ENCODE results near the gene PMVK. TPM values are rescaled to one million over a fixed set of nuclear protein-coding genes. Genes with fewer than 3 reads are reported as not detected.

Gene PMVK
- total RNA-seq, 3 donors from 2014 or later (not counting 1 experiment from before 2014, with no cell fraction given): 9.0 to 12.1 (median 11.0) TPM

GRCh38 chr1:154945160-154945961 lies 8.8 kb upstream of the PMVK start:
- no peaks in the 10 kb centered on the region for H3K9me3 ChIP-seq (ENCODE audit: control insufficient read depth, insufficient read depth, low read length)
- H3K27me3 Mint-ChIP-seq (ENCODE audit: low read depth in 2 of 2): no peaks in the 10 kb centered on the region
- no peaks in the 10 kb centered on the region for H3K9me3 Mint-ChIP-seq
- peaks cover 40% of the 10 kb centered on the region for H3K36me3 ChIP-seq (ENCODE audit: control insufficient read depth, insufficient read depth, low read length)
- no peaks in the 10 kb centered on the region for H3K27me3 ChIP-seq (ENCODE audit: control insufficient read depth, insufficient read depth, low read length)
- DNase-seq (no peak), ATAC-seq (no peak)
- intact Hi-C loops (cut with micrococcal nuclease): no loop called here
- H3K4me1 Mint-ChIP-seq: peaks cover 4 to 25% of the 10 kb centered on the region in 2 donors
- H3K27ac Mint-ChIP-seq: peak overlapping the region in 1 of 2 donors; percentile 25
- no peaks in the 10 kb centered on the region for H3K36me3 Mint-ChIP-seq
- no peak overlapping the region for H3K4me3 Mint-ChIP-seq
- no peak overlapping the region for H3K4me3 ChIP-seq (ENCODE audit: low read length)
- TF ChIP-seq CTCF (IDR thresholded peaks at IDR 0.05): no peak
- 88% methylated on average over 15 of the region's 15 CpGs for WGBS (ENCODE audit: insufficient coverage)
- peaks cover 46% of the 10 kb centered on the region for H3K4me1 ChIP-seq (ENCODE audit: control insufficient read depth, insufficient read depth, low read length)
- no peak overlapping the region for H3K27ac ChIP-seq (ENCODE audit: low read length)

GRCh38 chr1:154944401-154945159 lies 8.1 kb upstream of the PMVK start:
- Histone ChIP-seq H3K27ac (ENCODE audit: low read length) (no peak overlapping the region), H3K27me3 (ENCODE audit: control insufficient read depth, insufficient read depth, low read length) (no peaks in the 10 kb centered on the region), H3K9me3 (ENCODE audit: control insufficient read depth, insufficient read depth, low read length) (no peaks in the 10 kb centered on the region), H3K36me3 (ENCODE audit: control insufficient read depth, insufficient read depth, low read length) (peaks cover 39% of the 10 kb centered on the region), H3K4me1 (ENCODE audit: control insufficient read depth, insufficient read depth, low read length) (peaks cover 49% of the 10 kb centered on the region), H3K4me3 (ENCODE audit: low read length) (no peak overlapping the region)
- DNase-seq (no peak), ATAC-seq (no peak)
- Mint-ChIP-seq H3K4me1 (peaks cover 4 to 28% of the 10 kb centered on the region in 2 donors), H3K9me3 (no peaks in the 10 kb centered on the region), H3K36me3 (no peaks in the 10 kb centered on the region), H3K27ac (peak overlapping the region in 1 of 2 donors; percentile 73), H3K27me3 (ENCODE audit: low read depth in 2 of 2) (no peaks in the 10 kb centered on the region), H3K4me3 (no peak overlapping the region)
- 65% methylated on average over 9 of the region's 9 CpGs for WGBS (ENCODE audit: insufficient coverage)
- intact Hi-C loops (cut with micrococcal nuclease): no loop called here
- TF ChIP-seq CTCF (IDR thresholded peaks at IDR 0.05): no peak

GRCh38 chr1:154943649-154944400 lies 7.3 kb upstream of the PMVK start:
- no peaks in the 10 kb centered on the region for H3K36me3 Mint-ChIP-seq
- Histone ChIP-seq H3K9me3 (ENCODE audit: control insufficient read depth, insufficient read depth, low read length) (no peaks in the 10 kb centered on the region), H3K4me3 (ENCODE audit: low read length) (no peak overlapping the region), H3K36me3 (ENCODE audit: control insufficient read depth, insufficient read depth, low read length) (peaks cover 38% of the 10 kb centered on the region), H3K27me3 (ENCODE audit: control insufficient read depth, insufficient read depth, low read length) (no peaks in the 10 kb centered on the region), H3K27ac (ENCODE audit: low read length) (peak overlapping the region; percentile 11), H3K4me1 (ENCODE audit: control insufficient read depth, insufficient read depth, low read length) (peaks cover 49% of the 10 kb centered on the region)
- TF ChIP-seq CTCF (IDR thresholded peaks at IDR 0.05): peak; percentile 46
- H3K27ac Mint-ChIP-seq: peak overlapping the region; percentile 22 to 73
- 33% methylated on average over 6 of the region's 6 CpGs for WGBS (ENCODE audit: insufficient coverage)
- peak in 1 of 2 donors; percentile 75 for DNase-seq
- H3K4me1 Mint-ChIP-seq: peaks cover 4 to 32% of the 10 kb centered on the region in 2 donors
- no peaks in the 10 kb centered on the region for H3K27me3 Mint-ChIP-seq (ENCODE audit: low read depth in 2 of 2)
- no peak overlapping the region for H3K4me3 Mint-ChIP-seq
- peak in 2 of 3 donors; percentile 33 to 39 for ATAC-seq
- H3K9me3 Mint-ChIP-seq: no peaks in the 10 kb centered on the region
- intact Hi-C loops (cut with micrococcal nuclease): no loop called here

Measured in natural killer cell (primary cell).